Panc1 (cell line): ENCODE results near the gene RAB10.
A peak's percentile ranks its signal among the peaks of the same experiment; 100 is the strongest.

Source experiments
- CTCF ChIP-seq: fragments of 450-650 bp; IDR thresholded peaks from 2 replicates; pipeline ENCODE4 v1.5.1; 2017; ENCODE audit warnings: mild to moderate bottlenecking
- POLR2AphosphoS5 ChIP-seq: IDR thresholded peaks from 2 replicates; pipeline ENCODE4 v1.6.1; 2012; ENCODE audit warnings: mild to moderate bottlenecking, low read depth, low read length, moderate library complexity
- REST ChIP-seq, 2 experiments: IDR thresholded peaks; 2 replicates each; pipeline ENCODE4 v1.6.1; 2011 to 2012; ENCODE audit warnings: low read depth in 2 of 2, control low read depth in 1 of 2, low read length in 1 of 2, mild to moderate bottlenecking in 1 of 2, moderate library complexity in 1 of 2; ENCODE audit not compliant: insufficient read depth in 1 of 2

- TF ChIP-seq CTCF (no peak), POLR2AphosphoS5 (peak; percentile 3; the same call in 1 of the 2 replicates), REST (IDR thresholded peaks at IDR 0.05; ENCODE audit: insufficient read depth in 1 of 2, low read depth in 2 of 2, low read length in 1 of 2) (no peak)
These were observed 540 bp upstream of the RAB10 start for GRCh38 chr2:26033270-26033817.
